ENCODE measurements around the gene ARSI.

The ARSI gene

GRCh38 chr5:150253416-150254208, 49.1 kb downstream of the ARSI start:
- TF ChIP-seq GATA2 (IDR thresholded peaks at IDR 0.05; ENCODE audit: low read depth, low read length), result no peak
- TF ChIP-seq GATA3 (IDR thresholded peaks at IDR 0.05; ENCODE audit: low read depth, low read length), result no peak

GRCh38 chr5:150252489-150252888, 50.2 kb downstream of the ARSI start:
- TF ChIP-seq GATA3 (IDR thresholded peaks at IDR 0.05; ENCODE audit: low read depth, low read length), result no peak
- no peak for TF ChIP-seq GATA2 (IDR thresholded peaks at IDR 0.05; ENCODE audit: low read depth, low read length)

DNA sequence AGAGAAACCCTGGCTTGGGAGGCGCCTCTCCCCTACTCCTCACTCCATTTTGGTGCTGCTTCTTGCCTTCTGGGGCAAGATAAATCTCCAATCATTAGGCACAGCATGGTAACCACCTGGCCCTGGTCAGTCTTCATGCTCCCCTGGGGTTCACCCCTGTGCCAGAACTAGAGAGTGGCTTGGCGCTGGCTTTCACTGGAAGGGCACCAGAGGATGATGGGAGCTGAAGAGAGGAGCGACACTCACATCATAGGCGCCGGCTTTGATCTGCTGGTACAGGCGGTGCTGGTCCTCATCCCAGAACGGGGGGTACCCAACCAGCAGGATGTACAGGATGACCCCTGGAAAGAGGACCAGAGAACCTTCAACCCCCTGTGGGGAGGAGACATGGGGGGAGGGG, 51.2 kb downstream of the ARSI start:
- no peak for TF ChIP-seq GATA2 (IDR thresholded peaks at IDR 0.05; ENCODE audit: low read depth, low read length)
- no peak for TF ChIP-seq GATA3 (IDR thresholded peaks at IDR 0.05; ENCODE audit: low read depth, low read length)

DNA sequence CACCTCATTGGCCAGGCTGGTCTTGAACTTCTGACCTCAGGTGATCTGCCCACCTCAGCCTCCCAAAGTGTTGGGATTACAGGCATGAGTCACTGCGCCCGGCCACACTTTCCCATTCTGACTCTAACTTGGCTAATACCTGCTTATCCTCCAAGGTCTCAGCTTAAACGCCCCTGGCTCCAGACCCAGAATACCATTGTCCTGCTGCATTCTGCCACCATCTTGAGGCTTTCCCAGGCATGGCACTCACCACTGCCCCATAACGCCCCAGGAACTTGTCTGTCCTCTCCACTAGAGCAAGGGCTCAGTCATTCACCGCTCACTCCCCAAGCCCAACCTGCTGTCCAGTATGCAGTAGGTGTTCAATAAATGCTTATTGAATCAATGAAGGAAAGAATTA, 53.0 kb downstream of the ARSI start:
- TF ChIP-seq GATA2 (IDR thresholded peaks at IDR 0.05; ENCODE audit: low read depth, low read length) (no peak), GATA3 (IDR thresholded peaks at IDR 0.05; ENCODE audit: low read depth, low read length) (no peak)

DNA sequence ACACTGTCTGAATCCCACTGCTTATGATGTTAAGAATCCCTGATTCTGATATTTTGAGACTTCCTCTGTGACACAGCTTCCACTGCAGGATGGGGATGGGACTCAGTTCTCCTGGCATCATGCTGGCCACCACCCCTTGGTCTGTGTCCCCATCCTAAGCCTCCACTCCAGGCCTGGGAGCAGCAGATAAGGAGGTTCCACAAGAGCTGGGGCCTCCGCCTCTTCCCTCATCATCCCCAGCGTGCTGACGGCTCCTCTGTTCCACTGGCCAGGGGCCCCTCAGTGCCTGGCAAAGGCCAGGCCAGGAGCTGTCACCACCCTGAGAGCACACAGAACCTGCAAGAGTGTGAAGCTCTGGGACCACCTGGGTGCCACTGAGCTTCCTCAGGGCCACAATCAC, 53.8 kb downstream of the ARSI start:
- TF ChIP-seq GATA2 (IDR thresholded peaks at IDR 0.05; ENCODE audit: low read depth, low read length), result no peak
- no peak for TF ChIP-seq GATA3 (IDR thresholded peaks at IDR 0.05; ENCODE audit: low read depth, low read length)

DNA sequence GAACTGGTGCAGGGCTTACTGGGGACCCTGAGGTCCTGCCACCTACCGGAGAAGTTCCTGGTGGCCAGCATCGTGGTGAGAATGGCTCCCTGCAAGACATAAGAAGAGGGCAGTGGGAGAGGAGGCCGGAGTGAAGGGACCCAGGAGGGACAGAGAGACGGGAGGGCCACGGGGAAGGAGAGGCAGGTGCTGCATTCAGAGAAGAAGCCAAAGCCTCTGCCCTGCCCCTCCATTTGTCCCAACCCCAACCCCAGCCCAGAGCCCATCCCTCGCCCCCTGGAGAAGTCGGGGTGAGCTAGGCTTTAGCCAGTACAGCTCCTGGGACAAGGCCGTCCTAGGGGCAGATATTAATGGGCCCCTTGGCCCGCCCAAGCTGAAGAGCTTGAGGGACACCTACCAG, 55.0 kb downstream of the ARSI start:
- TF ChIP-seq GATA2 (IDR thresholded peaks at IDR 0.05; ENCODE audit: low read depth, low read length), result no peak
- no peak for TF ChIP-seq GATA3 (IDR thresholded peaks at IDR 0.05; ENCODE audit: low read depth, low read length)

DNA sequence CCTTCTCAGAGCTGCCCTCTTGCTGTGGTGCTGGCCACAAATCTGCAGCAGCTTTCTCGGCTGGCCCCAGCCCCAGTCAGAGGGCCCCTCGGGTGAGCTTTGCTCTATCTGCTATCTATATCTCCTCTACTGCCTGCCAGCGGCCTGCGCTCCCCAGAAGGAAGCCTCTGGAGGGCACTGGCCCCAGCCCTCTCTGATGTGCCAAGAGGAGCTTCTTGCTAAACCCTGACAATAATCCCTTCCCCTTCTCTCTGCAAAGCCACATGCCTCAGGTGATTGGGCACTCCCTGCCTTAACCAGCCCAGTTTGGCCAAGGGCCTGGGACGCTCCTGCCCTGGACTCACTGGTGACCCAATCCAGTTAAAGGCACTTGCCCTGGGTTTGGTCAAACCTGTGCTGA, 55.9 kb downstream of the ARSI start:
- TF ChIP-seq GATA3 (IDR thresholded peaks at IDR 0.05; ENCODE audit: low read depth, low read length) (no peak), GATA2 (IDR thresholded peaks at IDR 0.05; ENCODE audit: low read depth, low read length) (no peak)

DNA sequence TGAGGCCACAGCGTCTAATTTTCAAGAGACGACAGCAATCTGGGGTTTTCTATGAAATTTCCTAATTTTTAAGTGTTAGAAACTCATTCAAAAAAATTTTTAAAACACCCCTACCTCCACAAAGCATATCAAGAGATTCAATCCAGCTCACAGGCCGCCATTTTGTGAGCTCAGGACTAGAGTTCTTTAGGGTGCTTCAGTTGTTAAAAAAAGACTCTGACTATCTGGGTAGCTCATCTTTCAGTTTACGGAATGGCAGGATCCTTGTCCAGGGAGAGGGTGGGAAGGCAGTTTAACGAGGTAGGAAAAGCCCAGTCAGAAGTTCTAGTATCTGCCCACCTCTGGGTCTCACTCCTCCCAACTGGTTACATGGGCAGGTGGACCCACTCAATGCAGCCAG, 56.3 kb downstream of the ARSI start:
- TF ChIP-seq GATA2 (IDR thresholded peaks at IDR 0.05; ENCODE audit: low read depth, low read length) (no peak), GATA3 (IDR thresholded peaks at IDR 0.05; ENCODE audit: low read depth, low read length) (no peak)

Measured in SH-SY5Y (cell line).